HG03064 (cell line): Measurements from ENCODE around the gene PLA2G2F.

ENCODE experiments used
- ATAC-seq: cut with Tn5 transposase; IDR thresholded peaks from one replicate; pipeline ENCODE4 v1.9.1; 2021; ENCODE audit warnings: low read depth; ENCODE audit not compliant: unreplicated experiment

PLA2G2F gene

GRCh38 chr1:20166051-20166450 lies 26.9 kb downstream of the PLA2G2F start:
- no peak for ATAC-seq

GRCh38 chr1:20167126-20167525 lies 28.0 kb downstream of the PLA2G2F start:
- no peak for ATAC-seq

DNA sequence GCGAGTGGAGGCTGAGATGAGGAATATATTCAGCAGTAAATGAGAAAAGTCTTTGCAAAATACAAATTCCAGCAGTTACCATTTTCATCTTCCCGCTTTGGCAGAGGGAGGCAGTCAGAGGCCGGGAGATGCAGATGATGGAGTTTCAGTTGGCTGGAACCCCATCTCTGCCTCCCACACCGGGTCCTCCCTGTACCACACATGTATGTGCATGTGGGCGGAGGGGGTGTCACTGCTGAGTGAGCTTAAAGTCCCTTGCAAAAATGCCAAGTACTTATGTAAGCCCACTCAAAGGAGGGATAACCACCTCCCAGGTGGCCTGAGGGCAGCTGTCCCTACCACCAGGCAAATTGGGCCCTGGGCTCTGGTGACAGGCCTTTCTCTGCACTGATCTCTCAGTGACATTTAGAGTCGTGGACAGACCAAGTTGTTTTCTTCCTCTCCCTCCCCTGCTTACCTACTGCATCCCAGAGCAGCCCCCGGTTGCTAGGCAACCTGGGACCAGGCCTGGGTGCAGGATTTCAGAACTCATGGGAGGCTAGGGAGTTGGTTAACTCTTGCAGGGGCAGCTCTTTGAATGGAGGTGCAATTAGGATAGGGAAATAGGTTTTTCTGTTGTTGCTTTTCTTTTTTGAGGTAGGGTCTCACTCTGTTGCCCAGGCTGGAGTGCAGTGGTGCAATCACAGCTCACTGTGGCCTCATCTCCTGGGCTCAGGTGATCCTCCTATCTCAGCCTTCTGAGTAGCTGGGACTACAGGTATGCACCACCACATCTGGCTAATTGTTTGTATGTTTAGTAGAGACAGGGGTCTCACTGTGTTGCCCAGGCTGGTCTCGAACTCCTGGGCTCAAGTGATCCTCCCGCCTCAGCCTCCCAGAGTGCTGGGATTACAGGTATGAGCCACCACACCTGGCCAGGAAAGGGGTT lies 29.7 kb downstream of the PLA2G2F start:
- ATAC-seq: no peak

DNA sequence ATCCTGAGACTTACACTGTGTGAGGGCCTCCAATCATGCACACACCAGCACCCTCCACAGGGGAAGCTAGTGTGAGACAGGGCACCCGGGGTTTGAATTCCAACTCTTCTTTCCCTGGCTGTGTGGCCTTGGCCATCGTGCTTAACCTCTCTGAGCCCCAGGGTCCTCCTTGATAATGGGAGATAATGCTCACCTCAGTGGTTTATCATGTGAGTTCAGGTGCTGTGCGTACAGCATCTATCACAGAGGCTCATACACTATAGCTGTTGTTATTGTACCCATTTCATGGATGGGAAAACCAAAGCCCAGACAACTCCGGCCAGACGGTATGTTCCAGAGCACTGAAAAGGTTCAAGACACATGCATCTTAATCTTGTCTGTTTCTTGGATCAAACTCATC lies 30.8 kb downstream of the PLA2G2F start:
- ATAC-seq: no peak

DNA sequence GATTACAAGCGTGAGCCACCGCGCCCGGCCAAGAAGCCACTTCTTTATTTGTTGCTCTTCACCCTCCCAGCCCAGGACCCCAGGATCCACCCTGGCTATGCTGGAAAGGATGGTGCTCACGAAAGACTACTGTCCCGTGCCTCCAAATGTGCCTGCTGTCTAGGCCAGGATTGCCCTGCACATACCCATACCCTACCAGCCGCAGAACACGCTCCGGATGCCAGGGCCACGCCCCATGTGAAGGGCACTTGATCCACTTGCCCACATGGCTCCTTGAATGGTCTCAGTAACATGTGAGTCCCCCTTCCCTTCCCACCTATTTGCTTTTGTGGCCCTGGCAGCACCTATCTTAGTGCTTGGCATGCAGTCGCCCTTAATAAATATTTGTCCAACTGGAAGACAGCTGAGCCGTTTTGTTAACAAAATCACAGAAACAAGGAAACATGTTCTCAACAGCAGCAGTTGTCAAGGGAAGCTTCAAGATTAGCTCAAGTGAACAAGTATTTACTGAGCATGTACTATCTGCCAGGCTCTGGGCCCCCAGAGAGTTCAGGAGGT lies 33.0 kb downstream of the PLA2G2F start:
- ATAC-seq: no peak

DNA sequence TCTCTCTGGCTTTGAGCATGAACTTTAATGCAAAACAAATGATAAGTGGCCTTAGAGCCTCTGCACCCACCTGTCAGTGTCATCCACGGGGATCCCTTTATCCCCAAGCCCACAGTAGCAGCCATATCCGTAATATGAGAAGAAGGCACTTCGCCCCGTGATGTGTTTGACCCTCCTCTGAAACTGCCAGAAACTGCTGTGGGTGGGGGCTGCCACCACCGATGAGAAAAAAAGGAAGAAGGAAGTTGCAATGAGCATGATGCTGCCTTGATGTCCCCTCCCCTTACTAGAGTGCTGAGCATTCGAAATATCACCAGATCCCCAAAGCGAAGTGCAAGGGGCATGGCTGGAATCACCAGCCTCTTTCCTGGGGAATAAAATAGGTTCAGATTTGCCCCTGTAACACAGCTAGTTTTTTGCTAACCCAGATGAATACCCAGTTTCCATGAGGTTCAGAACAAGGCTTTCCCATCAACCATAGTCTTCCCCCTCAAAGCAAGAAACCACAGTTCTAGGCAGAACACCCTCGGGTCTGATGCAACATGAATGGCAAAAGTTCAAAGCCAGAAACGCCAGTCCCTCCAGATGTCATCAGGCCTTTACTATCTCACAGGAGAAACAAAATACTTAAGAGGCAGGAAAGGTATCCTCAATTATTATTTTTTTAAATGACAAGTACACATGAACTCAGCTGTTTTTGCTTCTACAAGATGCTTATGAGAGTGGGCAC lies 36.0 kb downstream of the PLA2G2F start:
- ATAC-seq: no peak

GRCh38 chr1:20178634-20179370 lies 39.7 kb downstream of the PLA2G2F start:
- ATAC-seq: no peak

DNA sequence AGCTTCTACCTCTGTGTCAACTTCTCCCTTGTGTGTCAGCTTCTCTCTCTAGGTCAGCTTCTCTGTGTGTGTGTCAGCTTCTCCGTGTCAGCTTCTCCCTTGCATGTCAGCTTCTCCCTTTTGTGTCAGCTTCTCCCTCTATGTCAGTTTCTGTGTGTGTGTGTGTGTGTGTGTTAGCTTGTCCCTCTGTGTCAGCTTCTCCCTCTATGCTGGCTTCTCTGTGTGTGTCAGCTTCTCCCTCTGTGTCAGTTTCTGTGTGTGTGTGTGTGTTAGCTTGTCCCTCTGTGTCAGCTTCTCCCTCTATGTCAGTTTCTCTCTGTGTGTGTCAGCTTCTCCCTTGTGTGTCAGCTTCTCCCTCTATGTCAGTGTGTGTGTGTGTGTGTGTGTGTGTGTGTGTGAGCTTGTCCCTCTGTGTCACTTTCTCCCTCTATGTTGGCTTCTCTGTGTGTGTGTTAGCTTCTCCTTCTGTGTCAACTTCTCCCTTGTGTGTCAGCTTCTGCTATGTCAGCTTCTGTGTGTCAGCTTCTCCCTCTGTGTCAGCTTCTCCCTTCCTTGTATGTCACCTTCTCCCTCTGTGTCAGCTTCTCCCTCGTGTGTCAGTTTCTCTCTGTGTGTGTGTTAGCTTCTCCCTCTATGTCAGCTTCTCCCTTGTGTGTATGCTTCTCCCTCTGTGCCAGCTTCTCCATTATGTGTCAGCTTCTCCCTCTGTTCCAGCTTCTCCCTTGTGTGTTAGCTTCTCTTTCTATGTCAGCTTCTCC lies 40.4 kb downstream of the PLA2G2F start:
- no peak for ATAC-seq

GRCh38 chr1:20180129-20180843 lies 41.2 kb downstream of the PLA2G2F start:
- ATAC-seq: no peak

GRCh38 chr1:20180844-20181207 lies 41.7 kb downstream of the PLA2G2F start:
- no peak for ATAC-seq

DNA sequence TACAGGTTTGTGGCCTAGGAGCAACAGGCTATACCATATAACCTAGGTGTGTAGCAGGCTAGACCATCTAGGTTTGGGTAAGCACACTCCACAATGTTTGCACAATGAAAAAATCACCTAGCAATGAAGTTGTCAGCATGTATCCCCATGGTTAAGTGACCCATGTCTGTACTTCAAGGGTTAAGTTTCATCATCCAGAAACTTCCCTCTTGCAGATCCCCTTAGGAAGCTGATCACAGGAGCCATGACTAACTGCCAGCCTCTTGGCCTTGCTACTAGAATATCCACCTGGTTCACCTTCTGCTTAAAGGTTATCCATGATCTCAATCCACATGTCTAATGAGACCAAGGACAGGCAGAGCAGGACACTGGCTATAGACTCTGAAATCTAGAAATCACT lies 43.3 kb downstream of the PLA2G2F start:
- no peak for ATAC-seq

DNA sequence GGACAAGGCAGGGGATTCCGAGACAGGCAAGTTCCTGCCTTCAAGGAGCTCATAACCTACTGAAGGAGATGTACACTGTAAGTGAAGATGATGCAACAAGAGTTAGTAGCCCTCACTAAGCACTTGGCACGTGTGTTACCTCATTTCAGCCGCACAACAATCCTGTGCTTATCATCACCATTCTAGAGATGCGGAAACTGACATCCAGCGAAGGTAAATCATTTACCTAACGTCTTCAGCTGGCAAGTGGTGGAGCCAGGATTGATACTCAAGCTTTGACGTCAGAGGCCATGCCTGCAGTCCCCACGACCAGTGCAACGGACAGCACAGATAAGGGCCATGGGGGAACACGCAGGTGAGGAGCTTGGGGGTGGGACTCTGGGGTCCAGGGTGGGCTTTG lies 43.9 kb downstream of the PLA2G2F start:
- no peak for ATAC-seq

GRCh38 chr1:20183616-20184271 lies 44.6 kb downstream of the PLA2G2F start:
- ATAC-seq: no peak

DNA sequence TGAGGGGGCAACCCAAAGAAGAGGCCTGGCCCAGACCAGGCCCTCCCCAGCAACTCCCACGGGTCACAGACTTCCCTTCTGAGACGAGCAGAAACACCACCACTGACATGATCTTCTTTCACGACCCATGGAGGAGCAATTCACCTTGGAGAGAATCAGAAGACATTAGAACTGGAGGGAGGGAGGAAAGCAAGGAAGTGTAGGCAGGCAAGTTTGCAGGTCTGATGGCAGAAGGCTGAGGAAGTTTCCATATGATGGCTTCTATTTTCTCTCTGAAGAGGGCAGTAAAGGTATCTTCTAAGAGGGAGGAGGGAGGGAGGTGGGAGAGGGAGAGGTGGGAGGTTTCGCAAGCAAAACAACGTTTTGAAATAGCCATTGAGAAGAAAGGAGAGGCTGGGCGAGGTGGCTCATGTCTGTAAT lies 45.4 kb downstream of the PLA2G2F start:
- ATAC-seq: no peak

DNA sequence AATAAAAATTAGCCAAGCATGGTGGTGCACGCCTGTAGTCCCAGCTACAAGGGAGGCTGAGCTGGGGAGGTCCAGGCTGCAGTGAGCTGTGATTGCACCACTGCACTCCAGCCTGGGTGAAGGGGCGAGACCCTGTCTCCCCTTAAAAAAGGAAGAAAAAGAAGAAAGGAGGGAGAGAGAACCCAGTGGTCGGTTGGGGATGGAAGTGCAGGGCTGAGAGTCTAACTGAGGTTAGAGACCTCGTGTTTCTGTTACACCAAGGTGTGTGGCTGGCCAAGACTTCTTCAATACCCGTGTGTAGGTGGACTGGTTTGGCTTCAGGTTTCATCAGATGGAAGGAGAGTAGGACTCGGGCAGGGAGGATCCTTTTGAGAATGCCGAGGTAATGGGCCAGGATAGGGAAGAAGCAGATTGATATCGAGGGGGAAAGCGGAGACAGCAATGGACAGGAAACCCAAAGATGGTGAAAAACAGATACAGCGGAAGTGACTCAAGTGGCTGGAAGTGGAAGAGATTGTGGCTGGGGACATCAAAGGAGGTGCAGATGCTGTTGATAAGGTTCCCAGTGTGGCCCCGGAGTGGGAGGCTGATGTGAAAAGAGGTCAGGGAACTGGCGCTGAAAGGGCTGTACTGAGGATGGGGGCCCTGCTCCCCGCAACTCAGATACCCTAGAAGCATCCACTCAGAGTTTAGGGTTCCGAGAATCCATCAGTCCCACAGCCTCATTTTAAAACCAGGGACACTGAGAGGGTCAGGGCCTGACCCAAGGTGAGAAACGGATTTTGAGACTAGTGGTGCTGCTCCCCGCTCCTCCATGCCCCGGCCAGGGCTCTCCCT lies 46.1 kb downstream of the PLA2G2F start:
- no peak for ATAC-seq

- no peak for ATAC-seq
These were observed 47.0 kb downstream of the PLA2G2F start, which contains the start of the genes PLA2G2C and UBXN10 for GRCh38 chr1:20185834-20186782. Gene PLA2G2C, minus strand, starts transcription at chr1:20186518. Its CDS starts 9,155 bp downstream, at chr1:20177363. Gene UBXN10, plus strand, starts transcription at chr1:20186096. Its CDS starts 4,466 bp downstream, at chr1:20190562.
